Esophagus squamous epithelium (tissue), 4 donors: ENCODE results near the gene TMEM9.

Experiments used
- CTCF ChIP-seq, 6 experiments: fragments of 450-650 bp in 4 of 6; fragments of 200-600 bp in 2 of 6; sonication (generic) in 2 of 6; IDR thresholded peaks; one replicate each; pipeline ENCODE4 v1.5.1; 2016 to 2019; ENCODE audit warnings: antibody characterized with exemption in 6 of 6, mild to moderate bottlenecking in 4 of 6, moderate library complexity in 4 of 6
- POLR2A ChIP-seq, 4 donors: fragments of 450-650 bp; IDR thresholded peaks; one replicate each; pipeline ENCODE4 v1.6.1; 2017; ENCODE audit warnings: antibody characterized with exemption in 4 of 4, mild to moderate bottlenecking in 4 of 4, moderate library complexity in 3 of 4

GRCh38 chr1:201154389-201155165 is at the start of gene TMEM9:
- TF ChIP-seq CTCF (IDR thresholded peaks at IDR 0.05) (no peak), POLR2A (IDR thresholded peaks at IDR 0.05) (peak in 1 of 4 donors; percentile 37)
